RWPE2 (cell line): ENCODE measurements around the gene HYDIN.

ENCODE experiments used
- ATAC-seq: fragments of 200-7000 bp; cut with Tn5 transposase; 3 replicates; pipeline ENCODE4 v1.9.1; 2021; ENCODE audit warnings: low read depth
- DNase-seq: peaks from one replicate; pipeline ENCODE4 v3.0.0-alpha.2; 2020; ENCODE audit warnings: low spot score
- H3K27ac ChIP-seq: fragments of 450-650 bp; 2 replicates; pipeline ENCODE4 v1.5.1; 2017; ENCODE audit warnings: mild to moderate bottlenecking; ENCODE audit not compliant: poor library complexity, severe bottlenecking
- H3K27me3 ChIP-seq: fragments of 250-450 bp; sonication (Bioruptor Pico); 2 replicates; pipeline ENCODE4 v1.5.1; 2021; ENCODE audit warnings: mild to moderate bottlenecking, moderate library complexity; ENCODE audit not compliant: insufficient read depth, poor library complexity, severe bottlenecking
- H3K36me3 ChIP-seq: fragments of 250-450 bp; sonication (Bioruptor Pico); 2 replicates; pipeline ENCODE4 v1.5.1; 2020; ENCODE audit warnings: low read depth, mild to moderate bottlenecking, moderate library complexity
- H3K4me1 ChIP-seq: fragments of 250-450 bp; sonication (Bioruptor Pico); 2 replicates; pipeline ENCODE4 v1.5.1; 2021; ENCODE audit warnings: mild to moderate bottlenecking, moderate library complexity; ENCODE audit not compliant: insufficient read depth, poor library complexity, severe bottlenecking
- H3K4me3 ChIP-seq: fragments of 250-450 bp; sonication (Bioruptor Pico); 2 replicates; pipeline ENCODE4 v1.5.1; 2021; ENCODE audit warnings: mild to moderate bottlenecking, moderate library complexity; ENCODE audit not compliant: severe bottlenecking
- H3K9me3 ChIP-seq: fragments of 250-450 bp; sonication (Bioruptor Pico); 2 replicates; pipeline ENCODE4 v1.5.1; 2021; ENCODE audit warnings: mild to moderate bottlenecking, moderate library complexity; ENCODE audit not compliant: severe bottlenecking
- TF ChIP-seq, protein P1 (sequence below): fragments of 450-650 bp; IDR thresholded peaks from one replicate; pipeline ENCODE4 v1.5.1; 2017; ENCODE audit warnings: mild to moderate bottlenecking, moderate library complexity; ENCODE audit not compliant: poor library complexity, severe bottlenecking

HYDIN gene

GRCh38 chr16:70805380-70805779 lies 425.1 kb downstream of the HYDIN start:
- DNase-seq = no peak
- Histone ChIP-seq H3K27ac (peak overlapping the region; percentile 84), H3K9me3 (no peaks in the 10 kb centered on the region), H3K4me1 (peaks cover 24% of the 10 kb centered on the region), H3K4me3 (no peak overlapping the region), H3K27me3 (no peaks in the 10 kb centered on the region), H3K36me3 (no peaks in the 10 kb centered on the region)
- ATAC-seq = no peak
- TF ChIP-seq, protein P1, sequence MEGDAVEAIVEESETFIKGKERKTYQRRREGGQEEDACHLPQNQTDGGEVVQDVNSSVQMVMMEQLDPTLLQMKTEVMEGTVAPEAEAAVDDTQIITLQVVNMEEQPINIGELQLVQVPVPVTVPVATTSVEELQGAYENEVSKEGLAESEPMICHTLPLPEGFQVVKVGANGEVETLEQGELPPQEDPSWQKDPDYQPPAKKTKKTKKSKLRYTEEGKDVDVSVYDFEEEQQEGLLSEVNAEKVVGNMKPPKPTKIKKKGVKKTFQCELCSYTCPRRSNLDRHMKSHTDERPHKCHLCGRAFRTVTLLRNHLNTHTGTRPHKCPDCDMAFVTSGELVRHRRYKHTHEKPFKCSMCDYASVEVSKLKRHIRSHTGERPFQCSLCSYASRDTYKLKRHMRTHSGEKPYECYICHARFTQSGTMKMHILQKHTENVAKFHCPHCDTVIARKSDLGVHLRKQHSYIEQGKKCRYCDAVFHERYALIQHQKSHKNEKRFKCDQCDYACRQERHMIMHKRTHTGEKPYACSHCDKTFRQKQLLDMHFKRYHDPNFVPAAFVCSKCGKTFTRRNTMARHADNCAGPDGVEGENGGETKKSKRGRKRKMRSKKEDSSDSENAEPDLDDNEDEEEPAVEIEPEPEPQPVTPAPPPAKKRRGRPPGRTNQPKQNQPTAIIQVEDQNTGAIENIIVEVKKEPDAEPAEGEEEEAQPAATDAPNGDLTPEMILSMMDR = no peak

DNA sequence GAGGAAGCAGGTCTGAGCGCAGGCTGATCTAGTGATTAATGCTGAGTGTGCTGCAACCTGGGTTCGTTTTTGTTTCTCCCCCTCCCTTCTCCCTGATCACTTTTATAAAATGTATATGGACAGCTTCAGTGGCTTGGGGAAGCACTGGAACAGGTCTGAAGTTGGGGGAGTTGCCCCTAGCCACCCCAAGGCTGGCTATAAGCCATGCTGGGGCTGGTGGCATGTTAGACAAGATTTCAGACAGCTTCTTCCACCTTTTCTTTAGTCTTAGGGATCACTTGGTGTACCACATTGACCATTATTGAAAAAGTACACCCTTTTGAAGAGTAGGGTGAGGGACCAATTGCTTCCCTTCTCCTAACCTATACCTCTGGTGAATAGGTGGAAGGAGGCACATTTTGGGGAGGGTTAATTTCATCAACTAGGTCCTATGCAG lies 425.8 kb downstream of the HYDIN start:
- H3K36me3 ChIP-seq = no peaks in the 10 kb centered on the region
- DNase-seq = no peak
- ATAC-seq = peak; percentile 26
- no peaks in the 10 kb centered on the region for H3K27me3 ChIP-seq
- peaks cover 29% of the 10 kb centered on the region for H3K4me1 ChIP-seq
- no peak overlapping the region for H3K4me3 ChIP-seq
- peak overlapping the region; percentile 84 for H3K27ac ChIP-seq
- no peaks in the 10 kb centered on the region for H3K9me3 ChIP-seq
- TF ChIP-seq, protein P1 = no peak

DNA sequence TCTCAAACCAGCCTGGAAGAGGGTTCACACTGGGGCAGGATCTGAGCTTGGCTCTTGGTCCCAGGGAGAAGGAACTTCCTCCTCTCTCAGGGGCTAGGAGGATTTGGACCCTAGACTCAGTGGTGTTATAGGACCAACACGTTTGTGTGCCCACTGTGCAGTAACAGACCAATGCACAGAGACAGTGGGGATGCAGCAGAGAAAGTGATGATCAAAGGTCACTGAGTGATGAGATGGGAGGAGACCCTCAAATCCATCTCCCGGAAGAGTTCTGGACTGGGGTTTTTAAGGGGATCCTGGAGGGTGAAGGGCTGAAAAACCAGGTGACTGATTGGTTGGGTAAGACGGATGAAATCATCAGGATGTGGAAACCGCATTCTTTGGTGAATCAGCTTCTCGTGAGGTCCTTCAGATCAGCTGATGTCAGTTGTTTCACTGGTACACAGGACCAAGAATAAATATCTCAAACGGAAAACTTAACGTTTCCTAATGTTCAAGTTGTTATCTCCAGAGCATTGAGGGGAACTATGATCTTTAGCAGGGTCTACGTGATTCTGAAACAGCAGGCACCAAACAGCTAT lies 426.3 kb downstream of the HYDIN start:
- Histone ChIP-seq H3K4me3 (no peak overlapping the region), H3K9me3 (no peaks in the 10 kb centered on the region), H3K36me3 (no peaks in the 10 kb centered on the region), H3K27me3 (no peaks in the 10 kb centered on the region), H3K4me1 (peaks cover 31% of the 10 kb centered on the region), H3K27ac (peak overlapping the region; percentile 84)
- DNase-seq = no peak
- ATAC-seq = peak; percentile 27
- TF ChIP-seq, protein P1 = no peak

DNA sequence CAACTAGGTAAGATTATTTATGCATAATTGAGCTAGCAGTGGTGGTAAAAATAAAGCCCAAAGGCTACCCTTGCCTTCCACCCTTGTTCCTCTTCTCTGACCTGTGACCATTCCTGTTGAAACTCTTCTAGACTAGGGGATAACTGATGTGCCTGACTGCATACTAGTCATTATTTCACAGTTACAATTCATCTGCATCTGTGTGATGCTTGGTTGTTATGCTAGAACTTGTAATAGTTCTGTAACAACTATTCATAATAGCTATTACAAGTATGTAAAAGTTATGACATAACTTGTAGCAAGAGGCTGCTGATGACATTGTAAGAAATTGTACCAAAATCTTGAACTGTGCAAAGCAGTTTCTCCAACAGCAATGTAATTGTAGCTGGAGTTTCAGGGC lies 427.2 kb downstream of the HYDIN start:
- DNase-seq (no peak), ATAC-seq (no peak)
- H3K4me3 ChIP-seq = no peak overlapping the region
- peak overlapping the region; percentile 84 for H3K27ac ChIP-seq
- no peaks in the 10 kb centered on the region for H3K27me3 ChIP-seq
- H3K4me1 ChIP-seq = peaks cover 31% of the 10 kb centered on the region
- TF ChIP-seq, protein P1 = no peak
- H3K9me3 ChIP-seq = no peaks in the 10 kb centered on the region
- peaks cover 1% of the 10 kb centered on the region; the same call in 1 of the 2 replicates for H3K36me3 ChIP-seq

- peaks cover 31% of the 10 kb centered on the region for H3K4me1 ChIP-seq
Measured at GRCh38 chr16:70801611-70802010, 428.9 kb downstream of the HYDIN start.

More at GRCh38 chr16:70801611-70802010, 428.9 kb downstream of the HYDIN start:
- Histone ChIP-seq H3K27me3 (no peaks in the 10 kb centered on the region), H3K9me3 (no peaks in the 10 kb centered on the region), H3K4me3 (no peak overlapping the region), H3K36me3 (peaks cover 4% of the 10 kb centered on the region; the same call in 1 of the 2 replicates), H3K27ac (no peak overlapping the region)
- DNase-seq (no peak), ATAC-seq (no peak)
- TF ChIP-seq, protein P1 = no peak
